ENCODE results near the gene ROGDI.

The ROGDI gene, protein sequence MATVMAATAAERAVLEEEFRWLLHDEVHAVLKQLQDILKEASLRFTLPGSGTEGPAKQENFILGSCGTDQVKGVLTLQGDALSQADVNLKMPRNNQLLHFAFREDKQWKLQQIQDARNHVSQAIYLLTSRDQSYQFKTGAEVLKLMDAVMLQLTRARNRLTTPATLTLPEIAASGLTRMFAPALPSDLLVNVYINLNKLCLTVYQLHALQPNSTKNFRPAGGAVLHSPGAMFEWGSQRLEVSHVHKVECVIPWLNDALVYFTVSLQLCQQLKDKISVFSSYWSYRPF

GRCh38 chr16:4801962-4802658 is at the start of gene ROGDI:
Gene ROGDI (minus strand): TSS chr16:4802633. CDS start chr16:4802571, 62 bp downstream.
- DNase-seq, result peak; percentile 10

GRCh38 chr16:4850211-4850610 is 47.8 kb upstream of the ROGDI start:
- no peak for DNase-seq

DNA sequence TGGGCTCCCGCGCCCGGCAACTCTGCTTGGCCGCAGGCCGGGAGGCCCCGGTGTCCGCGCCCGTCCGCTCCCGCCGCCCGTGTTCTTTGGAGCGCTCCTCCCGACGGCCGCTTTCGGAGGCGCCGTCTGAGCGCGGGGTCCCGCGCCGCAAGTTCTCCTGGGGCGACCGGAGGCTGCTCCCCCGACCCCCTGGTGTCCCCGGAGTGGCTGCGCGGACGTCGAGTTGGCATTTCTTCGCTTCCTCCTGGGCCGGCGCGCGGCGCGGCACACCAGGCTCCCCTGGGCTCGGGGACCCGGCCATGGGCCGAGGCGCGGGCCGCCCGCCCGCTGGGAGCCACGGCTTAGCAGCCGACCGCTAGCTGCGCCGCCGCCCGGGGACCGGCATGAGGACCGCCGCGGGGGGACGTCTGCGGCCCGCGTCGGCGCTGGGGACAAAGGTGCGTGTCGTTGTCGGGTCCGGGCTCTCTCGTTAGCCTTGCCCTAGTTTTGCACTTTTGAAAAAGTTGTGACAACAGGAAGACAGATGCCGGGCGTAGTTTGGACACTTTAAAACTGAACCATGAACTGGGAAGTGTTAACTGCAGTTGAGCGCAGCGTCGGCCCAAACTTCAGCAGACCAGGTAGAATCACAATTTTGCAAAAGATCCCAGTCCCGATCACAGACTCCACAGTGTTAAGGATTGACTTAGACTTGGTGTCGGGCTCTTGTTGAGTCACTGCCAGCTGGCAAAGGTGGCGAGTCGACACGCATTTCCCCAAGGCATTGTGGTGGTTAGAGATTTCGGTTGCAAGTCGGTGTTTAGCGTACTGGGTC is 45.5 kb upstream of the ROGDI start:
- peak; percentile 43 for DNase-seq

DNA sequence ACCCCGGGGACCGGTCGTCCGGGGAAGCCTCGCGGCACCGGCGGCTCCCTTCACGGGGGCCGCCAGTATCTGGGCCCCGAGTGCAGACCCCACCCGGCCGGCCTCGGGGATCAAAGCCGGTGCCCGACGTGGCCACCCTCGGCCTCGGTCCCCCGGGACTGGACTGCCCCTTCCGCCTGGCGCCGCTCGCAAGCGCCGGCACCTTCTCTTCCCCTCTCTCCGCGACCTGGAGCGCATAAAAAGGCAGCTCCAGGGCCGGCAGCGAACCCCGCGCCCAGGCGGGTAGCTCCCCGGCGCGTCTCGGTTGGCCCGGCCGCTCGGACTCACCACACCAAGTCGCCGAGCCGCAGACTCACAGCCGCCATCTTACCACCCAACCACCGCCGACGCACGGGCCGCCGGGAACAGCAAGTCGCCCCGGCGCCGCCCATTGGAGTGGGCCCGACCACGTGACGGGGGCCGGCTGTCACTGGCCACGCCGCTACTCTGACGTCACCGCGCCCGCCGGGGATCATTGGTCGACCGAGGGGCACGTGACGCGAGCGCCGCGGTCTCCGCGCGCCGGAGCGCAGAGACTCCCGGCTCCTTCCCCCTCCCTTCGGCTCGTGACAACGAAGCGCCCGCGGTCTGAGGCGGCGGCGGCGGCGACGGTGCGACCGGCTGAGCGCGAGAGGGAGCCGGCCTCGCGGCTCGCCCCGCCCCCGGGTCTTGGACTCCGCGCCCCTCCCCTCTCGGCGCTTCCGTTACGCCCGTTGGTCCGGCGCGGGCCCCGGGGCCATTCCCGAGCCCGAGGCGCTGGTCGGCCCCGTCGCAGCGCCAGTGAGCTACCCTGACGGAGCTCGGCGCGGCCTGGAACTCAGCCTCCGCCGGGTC is 44.7 kb upstream of the ROGDI start, which contains the start of the genes GLYR1 and UBN1:
TSS of gene GLYR1 (minus strand) at position 388 of the 873 bp plus-strand sequence. CDS start at position 365, 23 bp downstream.
TSS of gene UBN1 (plus strand) at position 581 of the 873 bp plus-strand sequence. CDS start 5,437 bp downstream, outside the sequence.
- peak; percentile 99 for DNase-seq

GRCh38 chr16:4846503-4846900 is 44.1 kb upstream of the ROGDI start:
- peak; percentile 73 for DNase-seq

DNA sequence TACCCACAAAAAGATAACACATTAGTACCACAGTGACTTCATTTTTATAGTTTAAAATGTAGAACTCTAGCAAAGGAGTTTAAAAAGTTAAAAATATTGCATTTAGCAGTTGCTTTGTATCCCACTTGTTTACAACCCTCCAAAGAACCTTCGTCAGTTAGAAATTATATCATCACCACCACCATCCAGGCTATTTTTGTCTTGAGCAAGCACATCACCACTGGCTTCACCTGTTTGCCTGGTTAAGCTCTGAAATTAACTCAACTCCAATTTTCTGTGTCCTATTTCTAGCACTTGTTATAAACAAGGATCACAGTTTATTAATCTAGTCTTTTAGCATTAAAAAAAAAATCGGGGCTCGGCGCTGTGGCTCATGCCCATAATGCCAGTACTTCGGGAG is 38.6 kb upstream of the ROGDI start:
- DNase-seq, result no peak

DNA sequence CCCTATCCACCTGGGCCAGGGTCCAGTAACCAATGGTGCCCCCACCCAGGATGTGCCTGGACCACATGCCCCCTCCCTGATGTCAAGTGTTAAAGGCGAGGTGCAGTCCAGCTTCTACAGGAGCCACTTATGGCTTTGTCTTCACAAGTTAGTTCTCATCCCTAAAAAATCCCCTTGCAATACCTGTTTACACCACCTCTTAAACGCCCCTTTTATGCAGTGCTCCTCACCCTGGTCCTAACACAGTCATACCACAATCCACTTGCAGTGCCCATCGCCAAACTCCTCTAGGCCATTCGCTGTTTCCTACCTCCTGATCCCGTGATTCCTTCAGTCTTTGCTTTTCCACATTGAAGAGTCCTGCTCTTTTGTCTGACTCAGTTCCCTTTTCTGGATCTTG is 37.5 kb upstream of the ROGDI start:
- no peak for DNase-seq

GRCh38 chr16:4837733-4838501 is 35.5 kb upstream of the ROGDI start:
- no peak for DNase-seq

DNA sequence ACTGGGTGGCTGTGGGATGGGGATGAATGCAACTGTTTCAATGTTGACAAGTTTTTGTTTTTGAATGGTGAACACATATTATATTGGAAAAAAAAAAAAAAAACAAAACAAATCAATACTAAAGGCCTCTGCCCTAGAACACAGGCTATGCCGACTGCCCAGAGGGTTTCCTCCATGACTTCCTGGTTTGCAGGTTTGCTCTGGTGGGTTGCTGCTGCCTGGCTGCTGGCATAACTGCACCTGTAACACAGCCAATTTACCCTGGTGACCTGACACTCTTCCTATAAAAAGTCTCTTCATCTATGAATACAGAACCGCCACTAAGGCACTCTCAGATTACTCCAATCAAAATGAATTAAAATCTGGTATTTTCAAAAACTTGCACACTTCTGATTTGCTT is 34.3 kb upstream of the ROGDI start:
- no peak for DNase-seq

- DNase-seq, result no peak
Observed at GRCh38 chr16:4833584-4833983, 31.2 kb upstream of the ROGDI start.

DNA sequence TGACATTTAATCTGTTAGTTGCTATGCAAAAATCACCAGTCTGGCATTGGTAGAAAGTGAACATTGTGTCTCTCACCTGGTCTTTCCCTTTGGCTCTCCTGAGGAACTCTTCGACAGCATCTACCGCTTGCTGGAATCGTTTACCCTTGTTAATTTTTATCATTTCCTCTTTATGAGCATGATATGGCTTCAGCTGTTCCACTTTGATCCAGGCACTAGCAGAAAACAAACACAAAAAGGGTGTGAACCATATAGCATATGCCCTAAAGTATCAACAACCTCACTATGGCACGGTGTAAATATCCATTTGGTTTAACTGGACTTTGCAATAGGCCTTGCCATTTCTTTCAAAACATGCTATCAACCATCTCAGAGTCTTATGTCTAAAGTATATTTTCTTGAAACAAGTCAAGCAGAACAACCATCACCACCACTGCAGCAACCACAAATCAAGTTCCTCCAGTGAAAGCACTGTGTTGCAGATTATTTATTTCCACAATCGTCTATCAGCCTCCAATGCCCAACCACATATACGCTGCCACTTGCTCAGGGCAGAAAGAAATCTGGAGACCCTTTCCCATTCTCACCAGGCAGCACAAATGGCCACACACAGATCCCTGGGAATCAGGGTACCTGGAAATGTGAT is 30.4 kb upstream of the ROGDI start:
- DNase-seq, result no peak

DNA sequence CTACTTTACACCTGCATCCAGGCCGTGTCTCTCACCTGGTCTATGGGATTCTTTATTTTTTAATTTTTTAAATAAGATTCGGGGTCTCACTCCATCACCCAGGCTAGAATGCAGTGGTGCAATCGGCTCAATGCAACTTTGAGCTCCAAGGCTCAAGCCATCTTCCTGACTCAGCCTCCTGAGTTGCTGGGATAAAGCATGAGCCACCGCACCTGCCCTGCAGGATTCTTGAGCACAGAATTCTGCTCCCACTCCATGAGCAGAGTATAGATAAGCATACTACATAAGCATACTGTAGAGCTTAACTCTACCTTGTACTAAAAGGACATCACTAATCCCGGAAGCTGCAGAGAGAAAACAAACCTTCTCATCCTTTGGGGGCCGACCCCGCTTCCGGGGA is 29.2 kb upstream of the ROGDI start:
- DNase-seq, result no peak

- DNase-seq, result no peak
Observed at GRCh38 chr16:4830408-4830807, 28.0 kb upstream of the ROGDI start.

- no peak for DNase-seq
Observed at GRCh38 chr16:4828567-4829321, 26.3 kb upstream of the ROGDI start.

GRCh38 chr16:4826980-4827379 is 24.5 kb upstream of the ROGDI start:
- DNase-seq, result no peak

GRCh38 chr16:4826526-4826925 is 24.1 kb upstream of the ROGDI start:
- DNase-seq, result no peak

- no peak for DNase-seq
Observed at GRCh38 chr16:4825196-4825595, 22.8 kb upstream of the ROGDI start.

DNA sequence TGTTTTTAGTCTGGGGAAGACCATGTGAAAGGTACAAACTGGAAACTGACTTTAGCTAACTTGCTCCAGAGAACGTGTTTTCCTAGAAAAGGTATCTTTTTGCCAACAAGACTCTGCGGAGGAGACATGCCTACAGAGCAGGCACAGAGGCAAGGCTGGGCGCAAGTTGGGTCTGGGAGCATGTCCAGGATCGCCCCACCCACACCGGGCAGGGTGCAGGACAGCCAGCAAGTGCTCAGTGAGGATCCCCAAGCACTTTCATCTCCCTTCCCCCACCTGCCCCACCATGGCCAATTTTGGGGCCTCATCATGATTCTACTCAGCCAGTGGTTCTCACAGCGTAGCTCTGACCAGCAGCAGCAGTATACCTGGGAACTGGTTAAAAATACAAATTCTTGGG is 18.2 kb upstream of the ROGDI start:
- no peak for DNase-seq

GRCh38 chr16:4814542-4815173 is 12.2 kb upstream of the ROGDI start:
- no peak for DNase-seq

GRCh38 chr16:4814046-4814445 is 11.6 kb upstream of the ROGDI start:
- no peak for DNase-seq

Data from inflammatory macrophage treated with lipopolysaccharide for 4 hours (primary cell).